H9 (cell line): ENCODE results near the gene UGT1A7. TPM values are rescaled to one million over a fixed set of nuclear protein-coding genes. Genes with fewer than 3 reads are reported as not detected.

ENCODE experiments used
- DNase-seq: peaks from one replicate; pipeline ENCODE4 v3.0.0-alpha.2; 2017
- H2AFZ ChIP-seq: one replicate; pipeline ENCODE4 v1.6.1; 2013; ENCODE audit warnings: mild to moderate bottlenecking, low read length, control low read depth, moderate library complexity
- H2AK5ac ChIP-seq: 2 replicates; pipeline ENCODE4 v1.6.1; 2013; ENCODE audit warnings: low read length, control low read depth, mixed read lengths; ENCODE audit not compliant: insufficient read length
- H2BK120ac ChIP-seq: one replicate; pipeline ENCODE4 v1.6.1; 2013; ENCODE audit warnings: low read depth, mild to moderate bottlenecking, low read length, control low read depth, inconsistent platforms; ENCODE audit not compliant: poor library complexity, severe bottlenecking
- H2BK12ac ChIP-seq: 2 replicates; pipeline ENCODE4 v1.6.1; 2013; ENCODE audit warnings: low read length, control low read depth, mixed read lengths, low read depth; ENCODE audit not compliant: insufficient read length
- H2BK15ac ChIP-seq: 2 replicates; pipeline ENCODE4 v1.6.1; 2013; ENCODE audit warnings: low read depth, low read length, control low read depth
- H2BK20ac ChIP-seq: one replicate; pipeline ENCODE4 v1.6.1; 2013; ENCODE audit warnings: low read depth, mild to moderate bottlenecking, low read length, control low read depth, inconsistent platforms; ENCODE audit not compliant: poor library complexity, severe bottlenecking
- H2BK5ac ChIP-seq: 2 replicates; pipeline ENCODE4 v1.6.1; 2013; ENCODE audit warnings: low read length, control low read depth, mixed read lengths; ENCODE audit not compliant: insufficient read length
- H3K14ac ChIP-seq: 2 replicates; pipeline ENCODE4 v1.6.1; 2013; ENCODE audit warnings: low read length, control low read depth; ENCODE audit not compliant: insufficient read depth
- H3K18ac ChIP-seq: 2 replicates; pipeline ENCODE4 v1.6.1; 2013; ENCODE audit warnings: low read depth, mild to moderate bottlenecking, mixed read lengths, low read length, control low read depth; ENCODE audit not compliant: insufficient read length
- H3K23ac ChIP-seq: 2 replicates; pipeline ENCODE4 v1.6.1; 2013; ENCODE audit warnings: low read length, control low read depth, mixed read lengths, low read depth; ENCODE audit not compliant: insufficient read length
- H3K23me2 ChIP-seq: 2 replicates; pipeline ENCODE4 v1.6.1; 2013; ENCODE audit warnings: low read depth, mild to moderate bottlenecking, mixed read lengths, low read length, control low read depth; ENCODE audit not compliant: insufficient read length, poor library complexity, severe bottlenecking
- H3K27ac ChIP-seq: 2 replicates; pipeline ENCODE4 v1.5.1; 2013; ENCODE audit warnings: low read length, control low read depth, mixed read lengths, low read depth; ENCODE audit not compliant: insufficient read length
- H3K27me3 ChIP-seq: 2 replicates; pipeline ENCODE4 v1.6.1; 2013; ENCODE audit warnings: low read length, control low read depth, inconsistent platforms; ENCODE audit not compliant: insufficient read depth
- H3K4ac ChIP-seq: 2 replicates; pipeline ENCODE4 v1.6.1; 2013; ENCODE audit warnings: low read depth, mild to moderate bottlenecking, control low read depth, inconsistent platforms, low read length, moderate library complexity
- H3K4me1 ChIP-seq: 2 replicates; pipeline ENCODE4 v1.6.1; 2013; ENCODE audit warnings: low read length, control low read depth, inconsistent platforms; ENCODE audit not compliant: insufficient read depth
- H3K4me2 ChIP-seq: 2 replicates; pipeline ENCODE4 v1.6.1; 2013; ENCODE audit warnings: low read length, control low read depth, mixed read lengths; ENCODE audit not compliant: insufficient read length, insufficient read depth
- H3K56ac ChIP-seq: 2 replicates; pipeline ENCODE4 v1.6.1; 2013; ENCODE audit warnings: low read depth, mild to moderate bottlenecking, mixed read lengths, low read length, control low read depth; ENCODE audit not compliant: insufficient read length
- H3K79me1 ChIP-seq: 2 replicates; pipeline ENCODE4 v1.6.1; 2013; ENCODE audit warnings: low read depth, mild to moderate bottlenecking, moderate library complexity, low read length, control low read depth, inconsistent platforms; ENCODE audit not compliant: insufficient read depth, poor library complexity, severe bottlenecking
- H3K79me2 ChIP-seq: 2 replicates; pipeline ENCODE4 v1.6.1; 2013; ENCODE audit warnings: low read length, control low read depth, inconsistent platforms; ENCODE audit not compliant: insufficient read depth
- H3K9ac ChIP-seq: 2 replicates; pipeline ENCODE4 v1.6.1; 2013; ENCODE audit warnings: low read length, control low read depth, mixed read lengths; ENCODE audit not compliant: insufficient read length; ENCODE audit errors: extremely low read depth
- H3K9me3 ChIP-seq: one replicate; pipeline ENCODE4 v1.6.1; 2013; ENCODE audit warnings: low read depth, low read length, inconsistent platforms; ENCODE audit not compliant: control insufficient read depth
- H3T11ph ChIP-seq: one replicate; pipeline ENCODE4 v1.6.1; 2013; ENCODE audit warnings: mild to moderate bottlenecking, low read length, control low read depth, inconsistent platforms
- H4K20me1 ChIP-seq: one replicate; pipeline ENCODE4 v1.6.1; 2013; ENCODE audit not compliant: control insufficient read depth, insufficient read length, insufficient read depth
- H4K5ac ChIP-seq: 2 replicates; pipeline ENCODE4 v1.6.1; 2013; ENCODE audit warnings: low read depth, mild to moderate bottlenecking, mixed read lengths, low read length, control low read depth; ENCODE audit not compliant: insufficient read length
- H4K8ac ChIP-seq: replicated peaks from 2 replicates; pipeline ENCODE4 v1.6.1; 2013; ENCODE audit warnings: low read length, control low read depth, mixed read lengths, low read depth; ENCODE audit not compliant: insufficient read length
- H4K91ac ChIP-seq: 2 replicates; pipeline ENCODE4 v1.6.1; 2013; ENCODE audit warnings: low read depth, mild to moderate bottlenecking, moderate library complexity, mixed read lengths, low read length, control low read depth; ENCODE audit not compliant: insufficient read length
- H3K27ac Mint-ChIP-seq, 3 experiments: 2 replicates in 2 of 3; 3 replicates in 1 of 3; pipeline ENCODE4 v1.8.0; 2020 to 2021; ENCODE audit warnings: mixed read lengths in 3 of 3, mild to moderate bottlenecking in 1 of 3, moderate library complexity in 1 of 3
- H3K27me3 Mint-ChIP-seq: 2 replicates; pipeline ENCODE4 v1.8.0; 2021; ENCODE audit warnings: low read depth, mild to moderate bottlenecking, moderate library complexity, mixed read lengths
- H3K36me3 Mint-ChIP-seq, 3 experiments: 2 replicates in 2 of 3; 3 replicates in 1 of 3; pipeline ENCODE4 v1.8.0; 2020 to 2021; ENCODE audit warnings: low read depth in 3 of 3, mixed read lengths in 3 of 3; ENCODE audit not compliant: insufficient read depth in 1 of 3
- H3K4me1 Mint-ChIP-seq, 2 experiments: 2 replicates each; pipeline ENCODE4 v1.8.0; 2020; ENCODE audit warnings: mixed read lengths in 2 of 2
- H3K4me3 Mint-ChIP-seq, 2 experiments: 2 replicates in 1 of 2; 3 replicates in 1 of 2; pipeline ENCODE4 v1.8.0; 2020 to 2021; ENCODE audit warnings: mild to moderate bottlenecking in 2 of 2, mixed read lengths in 2 of 2, moderate library complexity in 1 of 2
- H3K9me3 Mint-ChIP-seq, 2 experiments: 2 replicates in 1 of 2; 3 replicates in 1 of 2; pipeline ENCODE4 v1.8.0; 2020; ENCODE audit warnings: mild to moderate bottlenecking in 2 of 2, mixed read lengths in 2 of 2, moderate library complexity in 1 of 2
- CTCF ChIP-seq: fragments of 200-600 bp; sonication (generic); conservative IDR thresholded peaks from 3 replicates; pipeline ENCODE4 v1.8.0; 2021; ENCODE audit warnings: antibody characterized with exemption, mild to moderate bottlenecking
- whole genome bisulfite sequencing: extraction: QIAGEN DNeasy Blood & Tissue Kit; methylation state at CpG from one replicate; pipeline ENCODE4 v1.1.7; 2013; ENCODE audit warnings: missing lambda C conversion rate, low lambda C conversion rate, mixed read lengths; ENCODE audit not compliant: insufficient read length; ENCODE audit errors: extremely low coverage; 5-methylcytosine and 5-hydroxymethylcytosine counted together
- total RNA-seq: library from RNA; stranded (reverse); gene quantifications from 2 replicates; pipeline ENCODE4 v1.2.1, GENCODE V29; 2021

Gene UGT1A7
- total RNA-seq, 1 experiment from 2014 or later, result not detected

- no peak overlapping the region for H3K27ac ChIP-seq
- H2AK5ac ChIP-seq, result no peak overlapping the region
- H2BK15ac ChIP-seq, result no peak overlapping the region
- no peaks in the 10 kb centered on the region for H3K23me2 ChIP-seq
- Mint-ChIP-seq H3K27ac (no peak overlapping the region), H3K4me3 (no peak overlapping the region), H3K27me3 (peaks cover 8% of the 10 kb centered on the region), H3K4me1 (no peaks in the 10 kb centered on the region), H3K36me3 (no peaks in the 10 kb centered on the region), H3K9me3 (peaks cover 6 to 8% of the 10 kb centered on the region in 2 experiments; a peak in 3 of 5 replicates)
- no peak overlapping the region for H4K8ac ChIP-seq
- no peaks in the 10 kb centered on the region for H3K9me3 ChIP-seq
- no peak overlapping the region for H3K56ac ChIP-seq
- DNase-seq, result no peak
- no peak overlapping the region for H2BK20ac ChIP-seq
- no peaks in the 10 kb centered on the region for H3K4me1 ChIP-seq
- no peak overlapping the region for H3K23ac ChIP-seq
- no peak overlapping the region for H3K9ac ChIP-seq
- H2AFZ ChIP-seq, result no peak overlapping the region
- no peak overlapping the region for H3T11ph ChIP-seq
- no peaks in the 10 kb centered on the region for H4K20me1 ChIP-seq
- no CpG with 5 or more reads among the region's 1 CpG for WGBS
- H3K4me2 ChIP-seq, result no peak overlapping the region
- TF ChIP-seq CTCF, result no peak
- no peak overlapping the region for H3K4ac ChIP-seq
- H4K5ac ChIP-seq, result no peak overlapping the region
- H3K79me1 ChIP-seq, result no peaks in the 10 kb centered on the region
- H3K18ac ChIP-seq, result no peak overlapping the region
- H2BK120ac ChIP-seq, result no peak overlapping the region
- H2BK5ac ChIP-seq, result no peak overlapping the region
- H4K91ac ChIP-seq, result no peak overlapping the region
- H3K79me2 ChIP-seq, result no peaks in the 10 kb centered on the region
- H3K27me3 ChIP-seq, result no peaks in the 10 kb centered on the region
- H3K14ac ChIP-seq, result no peak overlapping the region
- H2BK12ac ChIP-seq, result no peak overlapping the region
Measured at GRCh38 chr2:233663911-233664310, 17.8 kb upstream of the UGT1A7 start.
